Measurements from ENCODE around the gene PTPRA. TPM values are rescaled to one million over a fixed set of nuclear protein-coding genes. Genes with fewer than 3 reads are reported as not detected.

Gene PTPRA
- total and polyA plus RNA-seq, 2 of the 13 experiments (the other 11 are each of a cell fraction or from before 2014, with no cell fraction given), result 47.2 to 127 TPM

DNA sequence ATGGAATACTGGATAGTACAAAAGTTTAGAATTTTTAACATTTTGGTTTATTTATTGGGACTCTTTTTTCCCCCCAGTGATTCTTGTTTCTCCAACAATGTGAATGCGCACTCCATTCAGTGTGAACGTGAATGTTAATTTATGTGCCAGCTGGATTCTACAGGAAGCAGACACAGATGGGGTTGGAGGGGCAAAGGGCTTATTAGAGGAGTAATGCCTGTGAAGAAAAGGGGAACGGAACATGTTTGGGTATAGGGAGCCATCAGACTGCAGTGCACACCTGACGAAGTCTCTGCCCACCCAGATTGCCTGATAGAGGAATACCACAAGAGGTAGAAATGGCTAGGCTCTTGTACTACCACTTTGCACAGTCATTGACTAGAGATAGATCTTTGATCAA, 48.2 kb downstream of the PTPRA start:
- POLR2A ChIA-PET, result no interaction called here
- DNase-seq (ENCODE audit: low spot score), result no peak
- peaks cover 12% of the 10 kb centered on the region for H3K79me2 ChIP-seq (ENCODE audit: insufficient read depth, low read length)
- H2AFZ ChIP-seq (ENCODE audit: low read length), result no peak overlapping the region
- no peak overlapping the region for H3K9ac ChIP-seq (ENCODE audit: insufficient read depth, low read depth, low read length)
- peaks cover 6 to 17% of the 10 kb centered on the region in 2 experiments; a peak in 2 of 5 replicates for H3K36me3 ChIP-seq (replicated peaks in 1 of 2; ENCODE audit: control insufficient read depth in 1 of 2, insufficient read depth in 2 of 2, low read length in 2 of 2)
- ATAC-seq, result no peak
- H3K4me3 ChIP-seq (replicated peaks in 1 of 3; ENCODE audit: insufficient read depth in 1 of 3, low read depth in 2 of 3, low read length in 3 of 3), result no peak overlapping the region
- peaks cover 30% of the 10 kb centered on the region for H3K4me1 ChIP-seq (ENCODE audit: insufficient read depth, low read length)
- H3K4me2 ChIP-seq (ENCODE audit: low read depth, low read length), result no peak overlapping the region
- H3K27ac ChIP-seq (ENCODE audit: extremely low read length, insufficient read depth, low read length), result no peak overlapping the region
- intact Hi-C loops (cut with micrococcal nuclease; ENCODE audit: unreplicated experiment) (no loop called here), in situ Hi-C loops (cut with HindIII; ENCODE audit: extremely low pct_ligation_motif_present, low pct_unique_long_range_greater_than_20kb) (no loop called here)
- H4K20me1 ChIP-seq (ENCODE audit: insufficient read depth, low read length), result 0 out of 2 replicates have a peak, but pooled peaks cover 6% of the 10 kb centered on the region
- no peak for FAIRE-seq
- no peaks in the 10 kb centered on the region for H3K9me3 ChIP-seq (ENCODE audit: low read length)
- no peaks in the 10 kb centered on the region for H3K27me3 ChIP-seq (ENCODE audit: control insufficient read depth in 1 of 2, insufficient read depth in 2 of 2, low read length in 2 of 2)
- no peak for TF ChIP-seq AGO2 (optimal IDR thresholded peaks at IDR 0.05; ENCODE audit: low read depth, low read length)
- 0 out of 2 replicates have a peak, but pooled peaks have one; percentile 5 for TF ChIP-seq NFE2L2 (IDR thresholded peaks at IDR 0.05; ENCODE audit: low read length)
- WGBS (ENCODE audit: low lambda C conversion rate), result 96% methylated on average over 4 of the region's 4 CpGs
- BruUV-seq (replicated peaks), result no TSS peak
- CTCF ChIA-PET (ENCODE audit: low intra/inter-chr PET ratio, low total read pairs), result no interaction called here

- in situ Hi-C loops (cut with HindIII; ENCODE audit: extremely low pct_ligation_motif_present, low pct_unique_long_range_greater_than_20kb), result no loop called here
- POLR2A ChIA-PET, result interaction anchor here (0.8 kb wide), 1 partner anchor 44 kb away, joined by 3 read pairs; no protein-coding TSS in a partner anchor
These were observed 49.7 kb downstream of the PTPRA start for GRCh38 chr20:2922957-2923356.

More at GRCh38 chr20:2922957-2923356, 49.7 kb downstream of the PTPRA start:
- peaks cover 6 to 17% of the 10 kb centered on the region in 2 experiments; a peak in 2 of 5 replicates for H3K36me3 ChIP-seq (replicated peaks in 1 of 2; ENCODE audit: control insufficient read depth in 1 of 2, insufficient read depth in 2 of 2, low read length in 2 of 2)
- no peak overlapping the region for H3K4me3 ChIP-seq (replicated peaks in 1 of 3; ENCODE audit: insufficient read depth in 1 of 3, low read depth in 2 of 3, low read length in 3 of 3)
- no peak overlapping the region for H2AFZ ChIP-seq (ENCODE audit: low read length)
- H3K4me1 ChIP-seq (ENCODE audit: insufficient read depth, low read length), result peaks cover 30% of the 10 kb centered on the region
- 0 out of 2 replicates have a peak, but pooled peaks cover 6% of the 10 kb centered on the region for H4K20me1 ChIP-seq (ENCODE audit: insufficient read depth, low read length)
- no peaks in the 10 kb centered on the region for H3K27me3 ChIP-seq (ENCODE audit: control insufficient read depth in 1 of 2, insufficient read depth in 2 of 2, low read length in 2 of 2)
- intact Hi-C loops (cut with micrococcal nuclease; ENCODE audit: unreplicated experiment), result no loop called here
- H3K79me2 ChIP-seq (ENCODE audit: insufficient read depth, low read length), result peaks cover 12% of the 10 kb centered on the region
- FAIRE-seq (no peak), DNase-seq (ENCODE audit: low spot score) (no peak), ATAC-seq (no peak)
- no peaks in the 10 kb centered on the region for H3K9me3 ChIP-seq (ENCODE audit: low read length)
- BruUV-seq (replicated peaks), result no TSS peak
- no peak overlapping the region for H3K9ac ChIP-seq (ENCODE audit: insufficient read depth, low read depth, low read length)
- H3K4me2 ChIP-seq (ENCODE audit: low read depth, low read length), result no peak overlapping the region
- TF ChIP-seq STAT6 (CRISPR knock-in tag; IDR thresholded peaks at IDR 0.05; ENCODE audit: borderline replicate concordance) (no peak), ZNF263 (CRISPR knock-in tag; IDR thresholded peaks at IDR 0.05) (0 out of 2 replicates have a peak, but pooled peaks have one; percentile 17)
- no peak overlapping the region for H3K27ac ChIP-seq (ENCODE audit: extremely low read length, insufficient read depth, low read length)
- CTCF ChIA-PET (ENCODE audit: low intra/inter-chr PET ratio, low total read pairs), result no interaction called here
